Midbrain (tissue), 1 donor: ENCODE measurements around the gene PTTG1.

ENCODE experiments used
- DNase-seq: peaks from one replicate; lab custom pipeline; 2025; lab: John Stamatoyannopoulos, UW

The PTTG1 gene

DNA sequence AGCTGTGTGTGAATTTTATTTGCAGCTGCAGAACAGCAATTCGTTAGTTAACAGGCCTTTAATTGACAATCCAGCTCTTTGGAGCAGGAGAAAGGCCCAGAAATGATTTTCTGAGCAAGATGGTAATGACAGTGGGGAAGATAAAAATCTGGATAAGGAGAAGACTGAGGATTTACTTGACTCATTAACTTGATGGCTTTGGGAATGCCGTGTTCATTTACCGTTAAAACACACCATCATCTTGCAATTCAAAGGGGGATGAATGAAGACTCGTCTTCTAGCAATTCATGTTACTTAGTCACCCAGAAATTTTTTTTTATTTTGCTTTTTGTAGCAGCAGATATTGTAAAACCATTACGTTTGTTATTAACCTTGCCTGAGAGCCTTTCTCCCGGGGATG lies 52.0 kb downstream of the PTTG1 start:
- no peak for DNase-seq

DNA sequence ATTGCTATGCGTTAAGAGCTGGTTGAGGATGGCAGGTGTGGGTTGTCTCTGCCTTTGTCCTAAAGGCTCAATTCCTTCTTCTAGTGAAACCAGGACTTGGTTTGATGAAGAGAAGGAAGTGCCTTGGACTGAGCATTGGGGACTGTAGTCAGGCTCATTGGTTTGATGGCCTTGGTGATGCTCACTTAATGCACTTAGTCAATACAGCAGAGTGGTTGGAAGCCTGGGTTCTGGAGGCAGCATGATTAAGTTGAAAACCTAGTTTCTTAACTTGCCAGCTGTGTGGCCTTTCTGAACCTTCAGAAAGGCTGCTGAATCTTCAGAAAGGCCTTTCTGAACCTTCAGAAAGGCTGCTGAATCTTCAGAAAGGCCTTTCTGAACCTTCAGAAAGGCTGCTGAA lies 52.4 kb downstream of the PTTG1 start:
- DNase-seq: no peak

DNA sequence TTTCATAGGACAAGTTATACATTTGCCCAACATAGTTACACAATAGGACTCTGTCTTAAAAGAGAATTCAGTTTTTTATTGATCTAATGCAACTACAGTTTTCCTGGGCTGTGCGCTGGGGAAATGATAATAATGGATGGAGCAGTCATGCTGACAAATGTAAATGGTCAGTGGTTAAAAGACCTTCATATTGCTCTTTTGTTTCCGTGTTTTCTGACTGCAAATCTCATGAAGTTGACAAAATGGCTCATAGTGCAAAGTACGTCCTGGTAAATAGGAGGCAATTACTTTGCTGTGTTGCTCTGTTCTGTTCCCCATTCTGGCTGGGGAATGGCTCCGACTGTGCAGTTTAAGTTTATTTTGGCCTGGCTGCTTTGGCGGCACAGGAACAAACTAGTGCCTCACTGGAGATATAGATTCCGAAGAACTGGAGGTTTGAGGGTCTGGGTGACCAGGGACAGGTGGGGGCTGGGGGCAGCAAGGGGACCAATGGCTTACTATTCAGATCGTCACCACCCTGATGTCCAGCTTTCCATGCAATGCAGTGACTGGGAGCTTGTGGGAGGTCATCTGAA lies 54.3 kb downstream of the PTTG1 start:
- DNase-seq: no peak

DNA sequence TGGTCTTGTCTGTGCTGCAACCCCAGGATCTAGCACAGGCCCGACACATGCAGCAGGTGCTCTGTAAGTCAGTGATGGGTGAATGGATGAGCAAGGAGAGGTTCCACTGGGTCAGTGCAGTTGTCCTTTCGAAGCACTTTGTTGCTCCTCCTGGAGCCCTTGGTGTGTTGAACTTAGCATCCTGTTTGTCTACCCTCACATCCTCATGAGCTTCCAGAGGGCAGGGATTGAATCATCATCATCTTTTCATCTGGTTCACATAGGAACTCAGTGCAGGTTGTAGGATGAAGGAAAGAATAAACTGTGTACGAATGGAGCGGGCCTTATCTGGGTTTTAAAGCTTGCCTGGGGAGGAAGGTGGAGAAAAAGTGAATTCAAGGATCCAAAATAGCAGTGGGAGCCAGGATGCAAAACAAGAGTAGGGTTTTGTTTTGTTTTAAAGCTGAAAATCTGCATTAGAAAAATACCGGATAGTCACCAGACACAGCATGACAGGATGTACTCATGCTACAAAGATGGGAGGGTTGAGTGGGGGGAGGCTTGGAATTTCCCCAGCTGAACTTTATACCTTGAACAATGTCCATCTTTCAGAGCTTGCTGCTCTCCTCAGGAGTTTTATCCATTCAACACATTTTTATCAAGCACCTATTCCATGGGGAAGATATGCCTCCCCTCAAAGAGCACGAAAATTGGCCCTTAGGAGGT lies 55.8 kb downstream of the PTTG1 start:
- no peak for DNase-seq

DNA sequence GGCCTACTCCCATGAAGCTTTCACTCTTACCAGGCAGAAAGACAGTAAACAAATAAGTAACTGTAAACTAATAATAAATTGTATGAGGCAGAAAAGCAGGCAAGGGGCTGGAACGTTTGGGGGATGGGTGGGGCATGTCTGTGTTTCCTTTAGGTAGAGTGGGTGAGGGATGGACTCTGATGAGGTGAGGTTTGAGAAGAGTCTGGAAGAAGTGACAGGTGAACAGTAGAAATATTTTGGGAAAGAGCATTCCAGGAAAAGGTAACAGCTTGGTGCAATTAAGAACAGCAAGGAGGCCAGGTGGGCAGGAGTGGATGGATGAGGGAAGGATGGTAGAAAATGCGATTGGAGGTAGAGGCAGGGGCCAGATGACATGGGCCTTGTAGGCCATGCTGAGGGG lies 56.5 kb downstream of the PTTG1 start:
- DNase-seq: no peak
